ENCODE data around the gene CCDC6. TPM values are rescaled to one million over a fixed set of nuclear protein-coding genes. Genes with fewer than 3 reads are reported as not detected.

Gene CCDC6
- polyA plus RNA-seq, 3 donors: 4.2 to 13.5 (median 6.2) TPM

- H3K4me1 ChIP-seq (ENCODE audit: control insufficient read depth in 1 of 2, insufficient read depth in 2 of 2, low read length in 2 of 2): peaks cover 4 to 8% of the 10 kb centered on the region in 2 donors
- peaks cover 29 to 30% of the 10 kb centered on the region in 2 donors for H3K36me3 Mint-ChIP-seq
- no peak overlapping the region for H3K4me3 Mint-ChIP-seq
- peaks cover 2% of the 10 kb centered on the region for H3K79me2 ChIP-seq (ENCODE audit: insufficient read depth, low read length)
- intact Hi-C loops (cut with micrococcal nuclease): loop anchor here (10.0 kb wide), 2 partner anchors 72 to 202 kb away; partner anchors contain the start of gene CCDC6 (in 1 of the 2)
- no peak for DNase-seq
- H3K27me3 Mint-ChIP-seq (ENCODE audit: low read depth in 3 of 3): peaks cover 0 to 2% (median 0%) of the 10 kb centered on the region in 3 donors
- no peaks in the 10 kb centered on the region for H3K9me3 Mint-ChIP-seq
- no peaks in the 10 kb centered on the region for H3K27me3 ChIP-seq (ENCODE audit: control insufficient read depth in 2 of 2, insufficient read depth in 2 of 2, low read length in 2 of 2)
- no peak overlapping the region for H3K4me2 ChIP-seq (replicated peaks; ENCODE audit: extremely low read depth, low read length, poor library complexity, severe bottlenecking)
- TF ChIP-seq, protein P1, sequence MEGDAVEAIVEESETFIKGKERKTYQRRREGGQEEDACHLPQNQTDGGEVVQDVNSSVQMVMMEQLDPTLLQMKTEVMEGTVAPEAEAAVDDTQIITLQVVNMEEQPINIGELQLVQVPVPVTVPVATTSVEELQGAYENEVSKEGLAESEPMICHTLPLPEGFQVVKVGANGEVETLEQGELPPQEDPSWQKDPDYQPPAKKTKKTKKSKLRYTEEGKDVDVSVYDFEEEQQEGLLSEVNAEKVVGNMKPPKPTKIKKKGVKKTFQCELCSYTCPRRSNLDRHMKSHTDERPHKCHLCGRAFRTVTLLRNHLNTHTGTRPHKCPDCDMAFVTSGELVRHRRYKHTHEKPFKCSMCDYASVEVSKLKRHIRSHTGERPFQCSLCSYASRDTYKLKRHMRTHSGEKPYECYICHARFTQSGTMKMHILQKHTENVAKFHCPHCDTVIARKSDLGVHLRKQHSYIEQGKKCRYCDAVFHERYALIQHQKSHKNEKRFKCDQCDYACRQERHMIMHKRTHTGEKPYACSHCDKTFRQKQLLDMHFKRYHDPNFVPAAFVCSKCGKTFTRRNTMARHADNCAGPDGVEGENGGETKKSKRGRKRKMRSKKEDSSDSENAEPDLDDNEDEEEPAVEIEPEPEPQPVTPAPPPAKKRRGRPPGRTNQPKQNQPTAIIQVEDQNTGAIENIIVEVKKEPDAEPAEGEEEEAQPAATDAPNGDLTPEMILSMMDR (IDR thresholded peaks at IDR 0.05): no peak
- no peak overlapping the region for H3K27ac ChIP-seq (ENCODE audit: low read depth in 1 of 2, low read length in 2 of 2)
- no peak overlapping the region for H3K9ac ChIP-seq (ENCODE audit: insufficient read depth, low read length, poor library complexity, severe bottlenecking)
- peaks cover 17% of the 10 kb centered on the region for H3K4me1 Mint-ChIP-seq
- no peak overlapping the region for H3K27ac Mint-ChIP-seq
- H2AFZ ChIP-seq (ENCODE audit: insufficient read depth, low read depth, low read length, poor library complexity, severe bottlenecking): no peak overlapping the region
- H3K36me3 ChIP-seq (replicated peaks in 1 of 2; ENCODE audit: control insufficient read depth in 1 of 2, insufficient read depth in 2 of 2, low read length in 2 of 2): peaks cover 7 to 40% of the 10 kb centered on the region in 2 donors
- H3K4me3 ChIP-seq (replicated peaks in 1 of 3; ENCODE audit: low read depth in 2 of 3, low read length in 3 of 3): no peak overlapping the region
- WGBS (ENCODE audit: insufficient coverage): 6% methylated on average over 2 of the region's 2 CpGs
- H3K9me3 ChIP-seq (replicated peaks in 1 of 2; ENCODE audit: control insufficient read depth in 1 of 2, insufficient read depth in 1 of 2, low read length in 2 of 2): no peaks in the 10 kb centered on the region
- peaks cover 34% of the 10 kb centered on the region for H4K20me1 ChIP-seq (ENCODE audit: insufficient read depth, low read length)
Observed at GRCh38 chr10:59832506-59832905, 73.8 kb downstream of the CCDC6 start.

- Mint-ChIP-seq H3K27me3 (ENCODE audit: low read depth in 3 of 3) (peaks cover 0 to 2% (median 0%) of the 10 kb centered on the region in 3 donors), H3K9me3 (no peaks in the 10 kb centered on the region), H3K4me3 (no peak overlapping the region), H3K27ac (no peak overlapping the region), H3K4me1 (peaks cover 17% of the 10 kb centered on the region), H3K36me3 (peaks cover 29 to 32% of the 10 kb centered on the region in 2 donors)
- Histone ChIP-seq H3K4me1 (ENCODE audit: control insufficient read depth in 1 of 2, insufficient read depth in 2 of 2, low read length in 2 of 2) (peaks cover 4 to 8% of the 10 kb centered on the region in 2 donors), H3K4me3 (replicated peaks in 1 of 3; ENCODE audit: low read depth in 2 of 3, low read length in 3 of 3) (no peak overlapping the region), H4K20me1 (ENCODE audit: insufficient read depth, low read length) (peaks cover 32% of the 10 kb centered on the region), H3K9me3 (replicated peaks in 1 of 2; ENCODE audit: control insufficient read depth in 1 of 2, insufficient read depth in 1 of 2, low read length in 2 of 2) (no peaks in the 10 kb centered on the region), H3K79me2 (ENCODE audit: insufficient read depth, low read length) (peaks cover 2% of the 10 kb centered on the region), H3K27ac (ENCODE audit: low read depth in 1 of 2, low read length in 2 of 2) (peak overlapping the region in 1 of 2 donors; percentile 34), H3K27me3 (ENCODE audit: control insufficient read depth in 2 of 2, insufficient read depth in 2 of 2, low read length in 2 of 2) (no peaks in the 10 kb centered on the region), H3K36me3 (replicated peaks in 1 of 2; ENCODE audit: control insufficient read depth in 1 of 2, insufficient read depth in 2 of 2, low read length in 2 of 2) (peaks cover 7 to 44% of the 10 kb centered on the region in 2 donors), H3K4me2 (replicated peaks; ENCODE audit: extremely low read depth, low read length, poor library complexity, severe bottlenecking) (no peak overlapping the region), H3K9ac (ENCODE audit: insufficient read depth, low read length, poor library complexity, severe bottlenecking) (no peak overlapping the region), H2AFZ (ENCODE audit: insufficient read depth, low read depth, low read length, poor library complexity, severe bottlenecking) (no peak overlapping the region)
- TF ChIP-seq, protein P1 (IDR thresholded peaks at IDR 0.05): no peak
- WGBS (ENCODE audit: insufficient coverage): 72% methylated on average over 3 of the region's 5 CpGs
- DNase-seq: no peak
- intact Hi-C loops (cut with micrococcal nuclease): loop anchor here (10.0 kb wide), 2 partner anchors 73 to 203 kb away; partner anchors contain the start of gene CCDC6 (in 1 of the 2)
Observed at GRCh38 chr10:59831658-59832503, 74.5 kb downstream of the CCDC6 start.
